Stimulated activated CD4-positive, alpha-beta T cell treated with anti-CD3 and anti-CD28 coated beads, TNF-alpha, amount 100 ng/mL, for 1 hour (primary cell): Measurements from ENCODE around the gene PCBP2.
"Not testable (repeated sequence)": the region's sequence is repeated elsewhere in the genome, so short reads cannot be mapped to it uniquely, and the experiment has no call there.

ENCODE experiments used
- DNase-seq, 3 donors: peaks; one replicate each; pipeline ENCODE4 v3.0.0-alpha.2; 2020; ENCODE audit warnings: low read depth in 3 of 3, low spot score in 1 of 3

The PCBP2 gene

GRCh38 chr12:53472056-53472582 lies 20.2 kb downstream of the PCBP2 start:
- DNase-seq: no peak

- DNase-seq: no peak
Observed at GRCh38 chr12:53474077-53474476, 22.2 kb downstream of the PCBP2 start.

- no peak for DNase-seq
Observed at GRCh38 chr12:53474819-53475218, 22.9 kb downstream of the PCBP2 start.

GRCh38 chr12:53476769-53477209 lies 24.9 kb downstream of the PCBP2 start:
- no peak for DNase-seq

- no peak for DNase-seq
Observed at GRCh38 chr12:53478865-53479264, 27.0 kb downstream of the PCBP2 start.

- no peak for DNase-seq
Observed at GRCh38 chr12:53479331-53479730, 27.4 kb downstream of the PCBP2 start.

DNA sequence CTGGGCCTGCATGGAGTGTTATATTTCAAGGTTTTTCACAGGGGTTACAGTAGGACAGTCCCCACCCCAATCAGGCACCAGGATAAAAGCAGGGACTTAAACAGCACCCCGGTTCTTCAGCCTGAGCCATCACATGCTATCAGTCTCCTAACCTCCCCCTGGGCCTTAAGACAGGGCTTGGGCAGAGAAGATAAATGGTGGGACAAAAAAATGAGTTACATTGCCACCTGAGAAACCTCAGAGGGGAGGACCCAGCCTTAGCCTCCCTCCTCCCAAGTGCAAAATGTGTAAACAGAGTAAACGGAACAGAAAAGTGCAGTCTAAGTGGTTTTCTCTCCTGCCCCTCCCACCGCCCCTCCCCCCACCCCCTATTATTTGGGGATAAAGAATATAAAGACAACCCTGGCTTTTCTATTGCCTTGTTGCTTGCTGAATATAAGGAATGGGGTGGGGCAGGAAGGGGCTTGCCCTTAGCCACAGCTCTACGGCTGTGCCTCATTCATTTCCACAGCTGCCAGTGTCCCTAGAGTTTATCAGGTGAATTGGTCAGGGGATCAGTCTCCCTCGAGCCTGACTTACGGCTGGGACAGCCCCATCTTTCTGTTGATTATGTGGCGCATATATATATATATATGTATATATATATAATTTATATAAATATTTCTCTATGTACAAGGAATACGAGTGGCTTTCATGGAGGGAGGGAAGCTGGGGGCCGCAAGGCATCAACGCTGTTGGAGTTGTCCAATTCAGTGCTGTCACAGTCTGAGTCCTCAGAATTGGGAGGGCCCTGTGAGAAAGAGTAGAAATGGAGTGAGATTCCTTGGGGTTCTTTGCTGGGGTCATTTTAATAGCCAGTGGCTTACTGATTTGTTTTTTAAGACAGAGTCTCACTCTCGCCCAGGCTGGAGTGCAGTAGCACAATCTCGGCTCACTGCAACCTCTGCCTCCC lies 28.9 kb downstream of the PCBP2 start:
- no peak for DNase-seq

DNA sequence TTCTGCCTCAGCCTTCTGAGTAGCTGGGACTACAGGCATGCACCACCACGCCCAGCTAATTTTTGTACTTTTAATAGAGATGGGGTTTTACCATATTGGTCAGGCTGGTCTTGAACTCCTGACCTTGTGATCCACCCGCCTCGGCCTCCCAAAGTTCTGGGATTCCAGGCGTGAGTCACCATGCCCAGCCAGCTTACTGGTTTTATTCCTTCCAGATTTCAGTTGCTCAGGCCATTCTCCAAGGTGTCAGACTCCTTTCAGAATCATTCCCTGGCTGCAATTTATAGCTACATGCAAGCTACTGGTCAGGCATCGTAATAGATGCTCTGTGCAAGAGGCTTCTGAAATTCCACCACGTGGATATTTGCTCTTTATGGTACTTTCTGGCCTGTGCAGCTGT lies 29.6 kb downstream of the PCBP2 start:
- not testable (repeated sequence) for DNase-seq

- no peak for DNase-seq
Observed at GRCh38 chr12:53481939-53482586, 30.2 kb downstream of the PCBP2 start.

DNA sequence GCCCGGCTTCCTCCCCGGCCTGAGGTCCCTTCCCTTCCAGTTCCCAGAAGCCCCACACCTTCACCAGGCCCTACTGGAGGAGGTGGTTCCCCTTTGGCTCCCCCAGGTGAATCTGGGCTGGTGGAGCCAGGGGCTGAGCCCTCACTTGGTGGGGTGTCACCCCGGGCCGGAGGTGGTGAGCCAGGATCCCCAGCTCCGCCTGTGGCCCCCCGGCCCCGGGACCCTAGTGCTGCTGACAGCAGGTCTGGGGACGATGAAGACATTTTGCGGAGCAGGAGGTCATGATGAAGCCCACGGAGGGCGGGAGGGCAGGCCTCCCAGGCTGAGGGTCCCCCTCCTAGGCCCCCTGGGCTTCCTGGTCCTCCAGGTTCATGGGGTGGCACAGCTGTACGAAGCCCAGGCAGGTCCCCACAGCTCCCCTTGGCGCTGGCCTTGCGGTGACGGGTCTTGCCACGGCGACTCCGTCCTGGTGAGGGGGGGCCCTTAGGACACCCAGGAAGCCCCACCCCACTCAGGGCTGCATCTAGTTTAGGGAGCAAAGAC lies 30.8 kb downstream of the PCBP2 start:
- no peak for DNase-seq

GRCh38 chr12:53483225-53483978 lies 31.5 kb downstream of the PCBP2 start:
- DNase-seq: no peak

GRCh38 chr12:53483979-53484377 lies 32.1 kb downstream of the PCBP2 start:
- no peak for DNase-seq

- DNase-seq: no peak
Observed at GRCh38 chr12:53484686-53485575, 33.0 kb downstream of the PCBP2 start.

DNA sequence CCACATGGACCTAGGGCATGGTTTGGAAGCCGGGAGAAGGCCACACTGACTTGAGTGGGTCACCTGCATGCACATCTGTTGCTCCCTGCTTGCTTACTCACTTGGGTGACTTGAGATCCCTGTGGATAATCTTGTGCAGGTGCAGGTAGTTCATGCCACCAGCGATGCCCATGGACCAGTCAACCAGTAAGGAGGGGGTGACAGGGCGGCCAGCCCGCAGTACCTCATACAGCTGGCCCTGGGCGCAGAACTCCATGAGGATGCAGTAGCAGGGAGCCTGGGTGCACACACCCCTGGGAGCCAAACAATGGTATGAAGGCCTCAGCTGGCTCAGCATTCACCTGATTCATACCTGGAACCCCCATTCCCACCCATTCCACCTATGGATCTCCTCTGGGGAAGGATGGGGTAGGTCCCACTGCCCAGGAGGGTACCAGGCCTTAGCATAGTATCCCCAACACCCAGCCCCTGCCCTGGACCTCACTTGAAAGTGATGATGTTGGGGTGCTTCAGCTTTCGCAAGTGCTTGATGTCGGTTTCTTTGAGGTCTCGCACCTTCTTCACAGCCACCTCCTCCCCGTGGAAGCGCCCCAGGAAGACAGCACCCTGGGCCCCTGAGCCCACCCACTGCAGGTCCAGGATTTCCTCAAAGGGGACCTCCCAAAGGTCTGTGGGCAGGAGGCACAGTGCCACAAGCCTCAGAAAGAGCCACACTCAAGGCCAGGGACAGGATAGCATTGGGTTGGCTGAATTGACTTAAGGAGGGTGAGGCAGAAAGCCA lies 34.2 kb downstream of the PCBP2 start:
- no peak for DNase-seq

DNA sequence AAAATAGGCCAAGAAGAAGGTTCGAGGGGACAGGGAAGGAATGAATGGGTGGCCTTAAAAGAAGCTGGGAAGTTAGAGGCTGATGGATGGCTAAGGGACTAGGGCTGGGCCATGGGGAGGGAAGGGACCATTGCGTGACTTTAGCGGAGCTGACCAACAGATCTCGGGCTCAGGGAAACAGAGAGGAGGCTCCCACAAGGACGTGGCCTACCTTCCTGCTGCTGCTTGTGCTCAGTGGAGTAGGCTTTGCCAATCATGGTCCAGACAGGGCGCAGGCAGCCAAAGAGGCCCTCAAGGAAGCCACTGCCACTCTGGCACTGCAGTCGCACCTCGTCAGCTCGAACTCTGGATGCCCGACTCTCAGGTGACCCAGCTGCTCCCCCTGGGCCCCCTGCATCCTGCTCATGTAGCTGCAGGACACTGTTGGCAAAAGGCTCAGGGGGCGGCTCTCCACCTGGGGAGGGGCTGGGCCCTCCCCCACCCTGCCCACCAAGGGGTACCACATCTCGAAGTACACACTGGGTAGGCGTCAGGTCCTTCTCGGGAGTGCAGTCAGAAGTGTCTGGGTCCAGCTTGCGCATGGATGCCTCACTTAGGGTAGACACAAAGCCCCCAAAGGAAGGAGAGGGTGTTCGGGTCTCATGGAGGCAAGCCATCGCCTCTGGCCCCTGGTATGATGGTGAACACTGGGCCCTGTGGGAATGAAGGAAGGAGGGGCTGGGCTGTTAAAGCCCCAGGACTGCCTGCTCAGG lies 35.0 kb downstream of the PCBP2 start:
- no peak for DNase-seq

DNA sequence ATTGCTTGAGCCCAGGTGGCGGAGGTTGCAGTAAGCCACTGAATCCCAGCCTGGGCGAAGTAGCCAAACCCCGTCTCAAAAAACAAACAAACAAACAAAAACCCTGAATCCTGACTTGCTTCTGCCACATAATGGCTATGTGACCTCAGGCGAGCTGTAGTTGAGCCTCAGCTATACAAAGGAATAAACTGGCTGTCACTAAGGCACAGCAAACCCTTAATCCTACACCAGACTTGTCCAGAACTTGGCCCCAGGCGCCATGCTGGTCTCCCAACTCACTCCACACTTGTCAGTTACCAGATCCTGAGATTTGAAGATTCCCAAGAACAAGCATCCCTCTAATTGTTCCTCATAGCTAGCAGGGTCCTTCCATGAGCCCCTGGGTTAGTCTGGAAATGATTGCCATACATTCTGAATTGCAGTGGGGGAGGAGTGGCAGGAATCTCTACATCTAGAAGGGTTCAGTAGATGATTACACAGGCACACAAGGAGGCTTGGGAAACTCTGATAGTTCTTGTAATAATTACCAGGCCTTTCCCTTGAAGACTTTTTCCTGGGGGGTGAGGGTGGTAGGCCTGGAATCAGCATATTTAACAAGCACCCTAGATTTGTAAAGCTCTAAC lies 37.5 kb downstream of the PCBP2 start:
- DNase-seq: no peak

DNA sequence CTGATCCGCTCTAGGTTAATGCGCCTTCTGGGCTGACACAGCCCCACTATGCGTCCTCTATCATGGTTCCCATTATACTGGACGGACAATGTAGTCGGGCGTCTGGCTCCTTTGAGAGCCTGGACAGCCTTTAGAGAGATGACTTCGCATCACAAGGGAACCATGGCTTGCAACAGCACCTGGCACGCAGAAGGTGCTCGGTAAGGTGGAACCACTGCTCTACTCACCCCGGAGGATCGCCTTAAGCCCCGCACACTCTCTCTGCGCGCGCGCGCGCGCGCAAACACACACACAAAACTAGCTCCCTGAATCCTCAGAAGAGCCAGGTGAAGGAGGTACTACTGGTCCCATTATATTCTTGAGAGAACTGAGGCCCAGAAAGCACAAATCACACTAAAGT lies 40.3 kb downstream of the PCBP2 start:
- DNase-seq: no peak
